Smooth muscle cell (in vitro differentiated cells): Measurements from ENCODE around the gene PEX16. TPM values are rescaled to one million over a fixed set of nuclear protein-coding genes. Genes with fewer than 3 reads are reported as not detected.

Experiments used
- DNase-seq: peaks from one replicate; lab custom pipeline; 2025; ENCODE audit not compliant: unreplicated experiment; lab: John Stamatoyannopoulos, UW
- H2AFZ ChIP-seq: fragments of 200-600 bp; sonication (generic); 2 replicates; pipeline ENCODE4 v1.6.0; 2016; ENCODE audit warnings: antibody characterized with exemption, low read depth, mild to moderate bottlenecking
- H3F3A ChIP-seq: fragments of 200-600 bp; sonication (generic); 2 replicates; pipeline ENCODE4 v1.6.0; 2017; ENCODE audit warnings: antibody characterized with exemption, low read depth
- H3K27ac ChIP-seq: fragments of 200-600 bp; sonication (generic); 2 replicates; pipeline ENCODE4 v1.5.1; 2016; ENCODE audit warnings: low read depth, mild to moderate bottlenecking
- H3K27me3 ChIP-seq: fragments of 200-600 bp; sonication (generic); 2 replicates; pipeline ENCODE4 v1.6.1; 2016; ENCODE audit warnings: low read depth, mild to moderate bottlenecking
- H3K36me3 ChIP-seq: fragments of 200-600 bp; sonication (generic); 2 replicates; pipeline ENCODE4 v1.5.1; 2016; ENCODE audit warnings: low read depth
- H3K4me1 ChIP-seq: fragments of 200-600 bp; sonication (generic); 2 replicates; pipeline ENCODE4 v1.5.1; 2016; ENCODE audit warnings: low read depth
- H3K4me2 ChIP-seq: fragments of 200-600 bp; sonication (generic); 2 replicates; pipeline ENCODE4 v1.6.0; 2016; ENCODE audit warnings: mild to moderate bottlenecking
- H3K4me3 ChIP-seq: fragments of 200-600 bp; sonication (generic); 2 replicates; pipeline ENCODE4 v1.5.1; 2016; ENCODE audit warnings: mild to moderate bottlenecking
- H3K79me2 ChIP-seq: fragments of 200-600 bp; sonication (generic); 2 replicates; pipeline ENCODE4 v1.6.0; 2016; ENCODE audit warnings: low read depth, mild to moderate bottlenecking
- H3K9ac ChIP-seq: fragments of 200-600 bp; sonication (generic); 2 replicates; pipeline ENCODE4 v1.6.0; 2016; ENCODE audit warnings: low read depth
- H3K9me3 ChIP-seq: fragments of 200-600 bp; sonication (generic); replicated peaks from 2 replicates; pipeline ENCODE4 v1.5.1; 2016; ENCODE audit warnings: low read depth
- H4K20me1 ChIP-seq: fragments of 200-600 bp; sonication (generic); 2 replicates; pipeline ENCODE4 v1.6.0; 2016; ENCODE audit warnings: low read depth
- CTCF ChIP-seq: fragments of 200-600 bp; sonication (generic); IDR thresholded peaks from 2 replicates; pipeline ENCODE4 v1.5.1; 2017; ENCODE audit warnings: borderline replicate concordance, mild to moderate bottlenecking, antibody characterized with exemption; ENCODE audit not compliant: insufficient read depth, poor library complexity, severe bottlenecking
- WGBS: methylation state at CpG from one replicate; pipeline ENCODE4 v1.1.7; 2016; ENCODE audit warnings: low lambda C conversion rate; 5-methylcytosine and 5-hydroxymethylcytosine counted together
- polyA plus RNA-seq: library from polyadenylated mRNA; unstranded; fragments of >200 nt; fragmentation: Nextera tagmentation; extraction: Ambion mirVana; gene quantifications from 2 replicates; pipeline ENCODE4 v1.2.1, GENCODE V29; 2016
- total RNA-seq: library from RNA; depleted of rRNA; stranded (reverse); fragments of >200 nt; gene quantifications from 2 replicates; pipeline ENCODE4 v1.2.3, GENCODE V29; 2014

The PEX16 gene
- total and polyA plus RNA-seq, 2 experiments from 2014 or later: 10.5 to 30.2 TPM

GRCh38 chr11:45934580-45935318 is 17.1 kb upstream of the PEX16 start:
- Histone ChIP-seq H3K9ac (no peak overlapping the region), H3K4me3 (no peak overlapping the region), H3K36me3 (peaks cover 12% of the 10 kb centered on the region), H3F3A (no peaks in the 10 kb centered on the region), H3K9me3 (no peaks in the 10 kb centered on the region), H3K4me2 (no peak overlapping the region), H3K27me3 (no peaks in the 10 kb centered on the region), H4K20me1 (no peaks in the 10 kb centered on the region), H2AFZ (no peak overlapping the region), H3K27ac (no peak overlapping the region), H3K4me1 (no peaks in the 10 kb centered on the region), H3K79me2 (no peaks in the 10 kb centered on the region)
- WGBS: 91% methylated on average over 12 of the region's 12 CpGs
- TF ChIP-seq CTCF: no peak
- no peak for DNase-seq

- WGBS: 94% methylated on average over 21 of the region's 21 CpGs
- Histone ChIP-seq H3K4me3 (no peak overlapping the region), H3K79me2 (no peaks in the 10 kb centered on the region), H3F3A (no peaks in the 10 kb centered on the region), H4K20me1 (no peaks in the 10 kb centered on the region), H3K4me2 (no peak overlapping the region), H3K9me3 (no peaks in the 10 kb centered on the region), H2AFZ (no peak overlapping the region), H3K4me1 (no peaks in the 10 kb centered on the region), H3K36me3 (peaks cover 12% of the 10 kb centered on the region), H3K9ac (no peak overlapping the region), H3K27ac (no peak overlapping the region), H3K27me3 (no peaks in the 10 kb centered on the region)
- no peak for DNase-seq
- TF ChIP-seq CTCF: no peak
These were observed 16.3 kb upstream of the PEX16 start for GRCh38 chr11:45933846-45934579.

- H3K36me3 ChIP-seq: peaks cover 12% of the 10 kb centered on the region
- no peak overlapping the region for H3K4me3 ChIP-seq
- no peaks in the 10 kb centered on the region for H3K9me3 ChIP-seq
- DNase-seq: no peak
- whole genome bisulfite sequencing: 96% methylated on average over 15 of the region's 15 CpGs
- H2AFZ ChIP-seq: no peak overlapping the region
- no peaks in the 10 kb centered on the region for H3K27me3 ChIP-seq
- H3K27ac ChIP-seq: no peak overlapping the region
- no peak overlapping the region for H3K4me2 ChIP-seq
- H3K79me2 ChIP-seq: no peaks in the 10 kb centered on the region
- no peak overlapping the region for H3K9ac ChIP-seq
- H3K4me1 ChIP-seq: no peaks in the 10 kb centered on the region
- no peaks in the 10 kb centered on the region for H3F3A ChIP-seq
- no peaks in the 10 kb centered on the region for H4K20me1 ChIP-seq
- TF ChIP-seq CTCF: no peak
These were observed 15.6 kb upstream of the PEX16 start for GRCh38 chr11:45933131-45933831.
